ENCODE data around the gene ULK4. TPM values are rescaled to one million over a fixed set of nuclear protein-coding genes. Genes with fewer than 3 reads are reported as not detected.
"Not testable (repeated sequence)": the region's sequence is repeated elsewhere in the genome, so short reads cannot be mapped to it uniquely, and the experiment has no call there.

The ULK4 gene
- polyA plus RNA-seq, 10 donors = 1.2 to 3.7 (median 2.1) TPM

DNA sequence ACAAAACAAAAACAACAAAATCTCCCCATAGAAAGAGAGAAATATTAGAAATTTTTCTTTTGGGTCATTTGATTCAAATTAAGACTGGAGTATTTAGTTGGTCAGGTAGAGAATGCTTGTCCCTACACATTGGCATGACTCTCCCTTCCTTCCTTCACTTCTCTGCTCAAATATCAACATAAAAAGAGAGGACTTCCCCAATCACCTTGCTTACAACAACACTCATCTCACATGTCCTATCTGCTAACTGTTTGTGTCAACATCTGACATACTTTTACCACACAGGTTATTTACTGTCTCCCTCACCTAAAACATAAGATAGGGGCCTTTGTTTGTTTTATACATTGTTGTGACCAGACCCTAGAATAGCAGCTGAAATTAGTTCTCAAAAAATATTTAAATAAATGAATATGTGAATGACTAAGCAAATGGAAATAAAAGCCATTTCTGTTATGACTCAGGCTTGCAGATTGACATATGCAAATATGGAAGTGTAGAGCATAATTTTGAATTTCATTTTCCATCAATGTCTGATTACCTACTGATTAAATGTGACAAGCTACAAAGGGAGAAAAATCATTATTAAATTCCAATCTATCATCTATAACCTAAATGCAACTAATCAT is 457.8 kb downstream of the ULK4 start:
- no peak for DNase-seq

DNA sequence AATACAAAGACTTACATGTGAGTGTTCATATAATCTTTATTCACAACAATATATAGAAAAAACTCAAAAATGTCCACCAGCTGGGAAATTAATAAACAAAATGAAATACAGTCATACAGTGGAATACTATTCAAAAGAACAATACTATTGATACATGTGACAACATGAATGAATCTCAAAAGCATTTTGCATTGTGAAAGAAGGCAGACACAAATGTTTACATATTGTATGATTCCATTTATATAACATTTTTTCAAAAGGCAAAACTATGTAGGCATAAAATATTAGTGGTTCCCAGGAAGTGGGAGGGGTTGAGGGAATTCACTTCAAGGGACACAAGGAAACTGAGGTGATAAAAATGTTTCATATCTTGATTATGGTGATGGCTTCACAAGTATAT is 459.4 kb downstream of the ULK4 start:
- DNase-seq = no peak

DNA sequence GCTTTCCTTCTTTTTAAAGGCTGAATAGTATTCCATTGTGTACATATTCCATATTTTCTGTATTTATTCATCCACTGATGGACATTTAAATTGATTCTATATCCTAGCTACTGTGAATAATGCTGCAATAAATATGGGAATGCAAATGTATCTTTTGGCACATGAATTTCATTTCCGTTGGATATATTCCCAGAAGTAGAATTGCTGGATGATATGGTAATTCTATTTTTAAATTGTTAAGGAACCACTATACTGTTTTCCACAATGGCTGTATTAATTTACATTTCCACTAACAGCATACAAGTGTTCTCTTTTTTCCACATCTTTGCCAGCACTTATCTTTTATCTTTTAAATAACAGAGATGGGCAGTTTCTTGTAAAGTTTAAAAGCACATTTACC is 459.9 kb downstream of the ULK4 start:
- peak; percentile 20 to 64 (median 30) for DNase-seq

DNA sequence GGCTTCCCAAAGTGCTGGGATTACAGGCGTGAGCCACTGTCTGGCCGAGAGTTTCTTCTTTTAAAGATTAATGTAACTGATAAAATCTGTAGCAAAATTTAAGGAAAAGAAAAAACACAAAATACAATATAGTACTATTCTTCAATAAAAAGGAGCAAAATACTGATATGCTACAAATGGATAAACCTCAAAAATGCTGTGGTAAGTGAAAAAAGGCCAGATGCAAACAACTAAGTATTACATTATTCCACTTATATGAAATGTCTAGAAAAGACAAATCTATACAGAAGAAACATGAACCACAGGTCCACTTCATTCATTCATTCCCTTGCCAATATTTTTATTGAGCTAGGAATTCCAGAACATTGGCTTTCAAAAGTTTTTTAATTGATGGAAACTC is 463.1 kb downstream of the ULK4 start:
- DNase-seq = no peak

DNA sequence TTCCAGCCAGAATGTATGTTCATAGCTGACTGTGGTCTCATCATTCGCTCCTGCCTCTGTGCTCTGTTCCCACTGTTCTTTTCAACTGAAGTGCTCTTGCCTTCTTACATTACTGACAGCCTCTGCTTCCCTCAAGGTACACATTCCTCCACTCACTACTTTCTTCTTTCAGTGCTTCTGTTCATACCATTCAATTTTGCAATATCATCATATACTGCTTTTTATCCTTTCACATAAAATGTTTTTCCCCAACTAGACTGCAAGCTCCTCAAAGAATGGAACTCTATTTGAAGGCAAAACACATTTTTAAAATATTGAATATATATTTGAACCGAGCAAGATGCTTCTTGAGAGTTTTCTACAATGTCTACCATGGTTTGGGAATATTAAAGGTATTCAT is 471.5 kb downstream of the ULK4 start:
- DNase-seq = no peak

DNA sequence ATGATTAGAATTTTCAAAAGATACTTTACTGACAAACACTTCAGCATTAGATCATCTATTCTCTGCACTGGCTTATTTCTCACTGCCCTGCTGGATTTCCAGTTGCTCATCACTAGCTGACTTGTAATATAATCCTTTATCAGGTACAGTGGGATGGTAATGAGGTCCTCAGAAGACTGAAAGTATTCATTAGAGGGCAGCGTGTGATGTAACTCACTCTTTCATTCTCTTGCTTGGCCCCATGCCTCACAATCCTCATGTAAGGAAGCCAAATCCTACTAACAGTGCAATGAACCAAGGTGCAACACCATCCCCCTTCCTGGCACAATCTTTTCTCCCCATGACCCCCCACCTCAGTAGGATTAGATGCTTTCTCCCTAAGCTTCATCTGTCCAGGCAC is 472.7 kb downstream of the ULK4 start:
- DNase-seq = no peak

DNA sequence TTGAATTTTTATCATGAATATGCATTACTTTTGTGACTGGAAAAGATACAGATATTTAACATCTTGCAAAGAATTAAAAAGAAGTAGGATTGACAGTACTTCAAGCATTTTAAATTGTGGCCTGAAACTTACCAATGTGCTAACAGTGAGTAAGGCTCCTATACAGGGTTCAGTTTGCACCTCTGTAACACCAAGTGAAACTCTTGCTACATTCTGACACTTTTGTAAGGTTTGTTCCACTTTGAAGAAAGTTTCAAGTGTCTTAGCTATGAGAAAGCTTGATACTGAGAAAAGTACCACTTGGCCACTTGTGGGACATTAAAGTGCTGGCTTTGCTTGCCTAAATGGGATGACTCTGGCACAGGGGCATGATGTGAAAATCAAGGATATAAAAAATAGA is 473.4 kb downstream of the ULK4 start:
- DNase-seq = no peak

DNA sequence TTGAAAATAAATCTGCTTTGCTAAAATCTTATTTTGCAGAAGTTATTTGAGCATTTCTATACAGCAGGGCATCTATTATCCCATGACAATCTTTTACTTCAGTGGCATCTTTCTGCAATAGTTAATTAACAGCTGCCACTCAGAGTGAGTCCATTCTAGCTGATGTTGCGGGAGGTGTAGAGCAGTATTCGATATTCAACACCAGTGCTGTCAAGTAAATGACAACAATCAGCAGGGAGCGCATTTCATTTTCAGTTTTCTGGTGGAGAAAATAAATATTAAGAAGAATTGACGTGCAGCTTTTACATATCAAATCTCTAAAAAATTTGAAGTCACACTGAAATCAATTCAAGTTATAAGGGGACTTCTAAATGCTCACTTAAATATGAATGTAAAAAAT is 476.4 kb downstream of the ULK4 start:
- no peak for DNase-seq

DNA sequence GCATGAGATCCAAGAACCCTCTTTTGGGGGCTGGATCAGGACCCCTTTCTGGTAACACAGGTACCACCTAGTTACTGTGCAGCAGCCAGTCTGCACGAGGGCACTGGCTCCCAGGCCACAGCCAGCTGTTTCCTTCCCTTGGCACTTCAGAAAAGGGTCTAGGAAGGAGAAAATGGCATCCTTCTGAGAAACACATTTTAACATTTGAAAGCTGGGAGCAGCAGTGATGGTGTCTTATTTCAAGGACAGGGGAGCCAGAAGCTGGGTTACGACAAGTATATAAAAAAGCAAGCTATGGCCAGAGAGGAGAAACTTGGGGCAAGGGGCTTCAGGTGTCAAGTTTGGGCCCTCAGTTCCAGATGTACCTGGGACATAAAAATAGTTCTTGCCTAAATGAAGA is 479.8 kb downstream of the ULK4 start:
- DNase-seq = no peak

DNA sequence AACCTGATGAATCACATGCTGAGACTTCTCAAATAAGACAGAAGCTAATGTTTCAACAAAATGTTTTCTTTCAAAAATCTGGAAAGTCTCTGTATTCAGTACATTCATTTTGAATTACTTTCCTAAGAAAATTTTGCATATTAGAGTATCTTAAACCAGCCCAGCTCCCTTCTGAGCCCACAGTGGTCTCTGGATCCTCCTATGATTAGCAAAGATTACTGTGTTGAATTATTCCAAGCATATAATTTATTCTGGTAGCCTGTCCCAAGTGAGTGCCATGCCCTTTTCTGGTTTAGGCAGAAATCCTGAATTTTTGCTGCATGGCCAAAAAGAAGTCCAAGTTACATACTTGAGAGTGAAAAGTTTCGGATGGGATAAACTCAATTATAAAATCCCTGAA is 483.6 kb downstream of the ULK4 start:
- DNase-seq = no peak

DNA sequence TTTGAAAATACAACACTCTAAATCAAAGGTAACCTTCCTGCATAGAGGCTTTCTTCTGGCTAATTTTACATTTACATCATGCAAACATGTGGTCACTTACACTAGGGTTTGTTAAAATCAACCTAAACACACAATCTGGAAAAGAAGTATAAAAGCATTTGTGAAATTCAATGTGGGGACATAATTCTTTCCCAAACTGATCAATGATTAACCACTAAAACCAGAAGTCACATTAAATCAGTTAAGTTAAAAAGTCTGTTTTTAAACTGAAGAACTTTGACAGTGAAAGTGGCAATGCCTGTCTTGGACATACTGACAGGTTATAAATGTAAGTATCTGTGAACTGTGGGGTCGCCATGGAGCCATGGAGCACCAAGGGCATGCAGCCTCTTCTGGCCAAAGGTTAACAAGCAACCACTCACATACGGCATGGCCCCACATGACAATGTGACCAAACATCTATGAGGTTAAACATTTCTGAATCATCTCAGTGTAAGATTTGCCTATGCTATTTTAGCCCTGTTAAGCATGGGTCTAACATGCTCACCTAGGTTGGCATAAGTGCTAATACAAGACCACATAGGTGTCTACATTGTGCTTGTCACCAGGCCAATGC is 484.4 kb downstream of the ULK4 start:
- no peak for DNase-seq

DNA sequence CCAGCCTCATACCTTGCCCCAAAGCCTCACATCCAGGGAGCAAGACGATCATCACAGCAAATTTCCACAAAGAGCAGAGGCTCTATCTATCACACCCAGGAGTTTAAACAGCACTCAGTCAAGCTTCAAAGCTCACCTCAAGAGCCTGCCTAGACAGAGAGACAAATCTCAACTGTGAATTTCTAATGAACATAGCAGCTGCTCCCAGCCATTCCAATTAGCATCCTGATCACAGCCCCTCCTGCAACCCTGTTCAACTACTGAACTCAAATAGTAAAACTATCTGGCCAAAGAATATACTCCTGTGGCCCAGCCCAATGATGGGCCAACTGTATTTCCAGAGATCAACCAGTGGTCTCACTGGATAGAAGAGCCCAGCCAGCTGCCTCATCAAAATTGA is 492.8 kb downstream of the ULK4 start:
- DNase-seq = no peak

DNA sequence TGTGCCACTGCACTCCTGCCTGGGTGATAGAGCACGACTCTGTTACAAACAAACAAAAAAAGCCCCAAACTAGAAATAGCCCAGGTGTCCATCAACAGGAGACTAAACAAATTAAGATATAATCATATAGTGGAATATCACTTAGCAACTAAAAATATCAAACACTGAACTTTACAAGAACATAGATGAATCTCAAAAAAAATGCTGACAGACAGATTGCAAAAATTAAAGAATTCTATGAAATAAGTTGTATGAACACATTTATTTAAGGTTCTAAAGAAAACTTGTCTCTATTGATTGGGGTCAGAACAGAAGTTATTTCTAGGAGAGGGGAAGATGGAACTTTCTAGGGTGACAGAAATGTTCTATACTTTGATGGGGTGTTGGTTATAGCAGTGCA is 494.4 kb downstream of the ULK4 start:
- no peak for DNase-seq

DNA sequence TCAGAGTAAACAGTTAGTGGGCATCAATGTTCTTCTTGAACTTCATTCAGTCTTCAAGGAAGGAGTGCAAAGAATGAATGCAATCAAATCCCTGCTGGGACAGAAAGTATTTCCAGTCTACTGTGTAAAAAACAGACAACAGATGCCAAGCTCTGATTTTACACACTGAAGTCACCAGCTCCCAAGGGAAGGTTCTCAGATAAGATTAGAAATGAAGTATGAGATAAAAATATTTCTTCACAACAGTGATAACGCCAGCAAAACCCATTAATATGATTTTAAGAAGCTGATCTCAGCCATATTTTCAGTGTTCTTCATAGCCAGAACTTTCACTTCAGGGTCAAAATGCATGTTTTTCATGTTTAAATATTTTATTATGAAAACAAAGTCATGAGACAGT is 497.0 kb downstream of the ULK4 start:
- no peak for DNase-seq

DNA sequence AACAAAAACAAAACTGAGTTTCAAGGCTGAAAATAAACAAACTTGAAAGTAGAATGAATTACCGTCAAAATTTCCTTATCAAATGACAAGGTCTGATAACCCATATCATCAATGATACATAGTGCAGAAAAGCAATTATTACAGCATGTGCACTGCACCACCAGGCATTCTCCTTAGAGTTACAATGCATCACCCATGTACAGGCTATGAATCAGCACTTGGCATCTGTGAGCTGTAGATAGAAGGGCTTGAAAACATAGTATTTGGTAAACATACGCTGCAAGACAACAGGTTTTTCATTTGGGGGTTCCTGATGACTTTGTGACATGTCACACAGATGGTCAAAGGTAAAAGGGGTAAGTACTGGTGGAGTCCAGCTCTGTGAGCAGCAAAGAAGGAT is 497.5 kb downstream of the ULK4 start:
- DNase-seq = no peak

DNA sequence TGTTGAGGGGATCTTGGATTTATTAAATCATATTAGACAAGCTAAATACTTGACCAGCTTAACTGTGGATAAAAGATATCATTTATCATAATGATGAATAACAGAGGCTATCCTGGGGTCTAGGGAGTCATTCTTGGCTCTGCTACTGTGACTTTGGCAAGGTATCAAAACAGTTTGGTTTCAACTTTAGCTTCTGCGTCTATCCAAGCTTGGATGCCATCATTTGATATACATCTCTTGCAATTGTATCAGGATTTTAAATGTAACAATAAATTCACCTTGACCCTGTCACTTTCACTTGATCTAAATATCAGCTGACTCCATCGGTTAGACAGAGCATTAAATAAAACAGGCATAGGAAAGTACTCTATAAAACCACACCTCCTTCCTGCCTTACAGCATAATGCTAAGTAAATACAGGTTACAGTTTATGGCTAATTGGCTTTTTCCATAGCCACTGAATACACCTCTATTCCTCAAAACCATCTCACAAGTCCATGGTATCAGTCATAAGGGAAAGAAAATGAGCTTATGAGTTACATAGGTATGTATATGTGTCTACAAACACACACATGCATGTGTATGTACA is 499.7 kb downstream of the ULK4 start:
- DNase-seq = no peak

DNA sequence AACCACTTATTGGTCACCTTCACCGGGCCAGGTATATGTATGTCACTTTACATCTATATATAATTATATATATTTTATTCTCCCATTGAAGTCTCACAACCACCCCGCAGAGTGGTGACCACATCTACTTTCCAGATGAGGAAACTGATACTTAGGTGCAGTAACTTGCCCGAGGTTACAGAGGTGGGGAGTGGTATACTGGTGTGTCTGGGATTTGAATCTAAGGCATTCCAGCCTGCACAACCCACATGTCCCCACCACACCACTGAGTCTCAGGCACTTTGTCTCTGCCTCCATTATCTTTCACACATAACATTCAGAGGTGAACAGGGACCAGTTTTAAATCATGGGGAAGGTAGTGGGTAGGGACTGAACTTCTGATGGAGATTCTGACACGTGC is 501.2 kb downstream of the ULK4 start:
- no peak for DNase-seq

DNA sequence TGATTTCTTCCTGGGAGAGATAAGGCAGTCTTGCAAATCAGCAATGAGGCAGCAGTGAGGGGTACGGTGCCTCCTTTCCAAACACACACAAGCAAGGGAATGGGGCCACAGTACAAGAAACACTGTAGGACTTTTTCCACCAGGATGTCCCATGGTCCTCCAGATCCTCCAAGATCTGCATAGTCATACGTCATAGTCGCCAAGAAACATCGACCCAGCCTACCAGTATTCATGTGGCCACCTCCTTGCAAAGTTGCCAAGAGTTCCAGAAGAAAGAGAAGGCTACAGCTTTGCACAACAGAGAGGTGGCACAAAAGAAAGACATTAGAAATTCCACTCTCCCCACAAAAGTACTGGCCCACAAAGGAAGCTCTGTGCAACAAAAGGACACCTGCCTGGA is 504.7 kb downstream of the ULK4 start:
- DNase-seq = no peak

DNA sequence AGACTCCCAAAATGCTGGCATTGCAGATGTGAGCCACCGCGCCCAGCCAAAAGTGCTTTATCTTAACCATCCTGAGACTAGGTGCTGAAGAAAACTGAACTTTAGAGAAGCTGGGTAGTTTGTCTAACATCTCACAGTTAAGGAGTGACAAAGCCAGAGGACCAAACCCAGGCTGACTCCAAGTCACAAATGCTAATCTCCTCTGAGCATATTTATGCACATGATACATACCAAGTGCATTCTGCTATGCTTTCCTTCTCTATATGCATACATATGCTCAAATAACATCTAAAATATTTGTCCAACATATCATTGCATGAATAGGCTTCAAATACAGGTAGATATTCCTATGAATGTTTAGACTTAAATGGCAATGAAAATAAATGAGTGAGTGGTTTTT is 505.7 kb downstream of the ULK4 start:
- no peak for DNase-seq

DNA sequence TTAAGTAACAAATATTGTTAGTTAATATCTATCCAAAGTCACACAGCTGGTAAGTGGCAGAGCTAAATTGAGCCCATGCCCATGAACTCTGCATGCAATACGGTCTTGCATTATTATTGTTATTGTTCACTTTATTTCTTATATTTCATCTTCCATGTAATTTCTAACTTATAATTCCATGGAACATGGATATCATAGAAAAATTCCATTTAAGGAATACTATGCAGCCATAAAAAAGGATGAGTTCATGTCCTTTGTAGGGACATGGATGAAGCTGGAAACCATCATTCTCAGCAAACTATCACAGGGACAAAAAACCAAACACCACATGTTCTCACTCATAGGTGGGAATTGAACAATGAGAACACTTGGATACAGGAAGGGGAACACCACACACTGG is 508.3 kb downstream of the ULK4 start:
- not testable (repeated sequence) for DNase-seq

DNA sequence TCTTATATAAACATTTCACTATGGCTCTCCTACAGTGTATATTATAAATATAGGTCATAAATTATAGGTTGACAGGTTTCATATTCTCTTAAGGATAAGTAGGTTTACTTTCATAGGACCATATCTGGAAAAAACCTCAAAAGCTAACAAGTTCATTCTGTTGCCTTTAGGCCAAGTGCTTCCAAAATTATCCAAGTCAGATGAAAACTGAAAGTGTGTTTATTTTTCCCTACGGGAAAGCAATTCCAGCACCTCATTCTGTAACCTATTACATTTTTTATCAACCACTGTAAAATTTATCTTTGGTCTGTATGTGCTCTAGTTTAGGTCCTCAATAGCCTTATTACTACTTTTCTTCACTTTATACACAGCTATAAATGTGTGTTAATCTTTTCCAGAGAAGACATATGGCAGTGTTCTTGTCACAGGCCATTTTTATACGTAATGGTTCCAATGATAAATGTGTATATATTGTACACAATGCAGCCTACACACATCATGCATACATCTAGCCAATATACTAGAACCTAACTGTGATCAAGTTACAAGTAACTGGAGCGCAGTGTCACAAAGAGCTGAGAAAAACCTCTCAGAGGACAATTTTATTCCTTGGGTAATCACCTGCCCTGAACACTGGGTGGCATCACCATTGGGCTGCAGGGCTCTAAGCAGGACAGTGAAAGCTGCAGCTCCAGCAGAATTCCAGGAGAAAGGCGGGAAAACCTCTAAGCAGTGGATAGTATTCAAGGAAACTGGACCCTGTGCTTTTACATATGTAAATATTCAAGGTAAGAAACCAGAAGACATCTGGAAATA is 511.3 kb downstream of the ULK4 start:
- DNase-seq = peak in 1 of 3 donors; percentile 2

DNA sequence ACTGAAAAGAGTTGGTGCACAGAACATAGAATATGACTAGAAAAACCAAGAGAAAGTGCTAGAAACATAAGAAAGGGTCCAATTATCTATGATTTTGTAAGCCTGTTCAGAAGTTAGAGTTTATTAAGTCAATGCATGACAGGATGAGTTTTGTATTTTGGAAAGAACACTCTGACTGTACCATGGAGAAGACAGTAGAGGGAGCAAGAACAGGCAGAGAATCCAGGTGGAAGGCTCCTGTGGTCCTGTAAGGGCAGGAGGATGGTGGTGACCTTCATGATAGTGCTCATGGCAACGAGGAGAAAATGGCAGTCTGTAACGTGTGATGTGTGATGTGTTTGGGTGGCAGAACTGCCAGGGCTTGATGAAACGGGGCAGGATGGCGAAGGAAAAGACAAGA is 513.5 kb downstream of the ULK4 start:
- DNase-seq = no peak

DNA sequence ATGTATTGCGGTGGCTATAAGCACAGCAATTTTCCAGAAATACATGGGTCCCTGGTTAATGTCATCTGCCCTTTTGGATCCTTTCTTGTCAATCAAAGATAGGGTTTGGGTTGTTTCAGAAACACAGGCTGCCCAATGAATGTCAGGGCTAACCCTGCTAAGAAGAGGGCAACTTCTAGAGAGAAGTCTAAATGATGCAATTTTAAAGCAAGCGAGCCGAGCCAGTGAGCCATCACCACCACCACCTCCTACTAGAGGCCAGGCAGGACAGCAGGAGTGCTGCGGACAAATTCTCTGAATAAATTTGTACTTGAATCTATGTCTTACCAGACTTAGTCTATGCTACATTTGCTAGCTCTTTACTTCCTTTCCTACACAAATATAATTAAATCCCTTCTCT is 514.2 kb downstream of the ULK4 start:
- DNase-seq = no peak
